NOMO-1 treated with dmso at 0.1 percent for 144 hours (cell line): ENCODE data around the gene ST6GALNAC3.
"Not testable (repeated sequence)": the region's sequence is repeated elsewhere in the genome, so short reads cannot be mapped to it uniquely, and the experiment has no call there.

Experiments
- DNase-seq: peaks from one replicate; lab custom pipeline; 2025; ENCODE audit not compliant: unreplicated experiment; lab: John Stamatoyannopoulos, UW

The ST6GALNAC3 gene

GRCh38 chr1:76070538-76070937, 4.0 kb upstream of the ST6GALNAC3 start:
- no peak for DNase-seq

DNA sequence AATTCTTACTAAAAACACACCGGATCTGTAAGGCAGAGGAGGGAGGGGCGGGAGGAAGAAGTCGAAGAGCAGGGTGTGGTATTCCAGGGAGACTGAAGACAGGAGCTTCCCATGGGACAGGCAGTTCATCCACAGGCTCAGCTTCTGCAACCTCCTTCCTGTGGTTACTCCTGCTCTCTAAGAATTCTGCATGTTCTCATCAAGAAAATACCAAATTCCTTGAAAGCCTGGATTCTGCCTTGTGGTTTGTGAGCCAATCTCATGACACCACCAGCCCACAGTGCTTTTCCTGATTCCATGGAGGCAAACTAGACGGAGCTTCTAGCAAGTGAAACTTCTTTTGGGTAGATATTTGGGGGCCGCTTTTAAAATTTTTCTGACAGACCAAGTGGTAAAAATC, 1.1 kb upstream of the ST6GALNAC3 start:
- no peak for DNase-seq

DNA sequence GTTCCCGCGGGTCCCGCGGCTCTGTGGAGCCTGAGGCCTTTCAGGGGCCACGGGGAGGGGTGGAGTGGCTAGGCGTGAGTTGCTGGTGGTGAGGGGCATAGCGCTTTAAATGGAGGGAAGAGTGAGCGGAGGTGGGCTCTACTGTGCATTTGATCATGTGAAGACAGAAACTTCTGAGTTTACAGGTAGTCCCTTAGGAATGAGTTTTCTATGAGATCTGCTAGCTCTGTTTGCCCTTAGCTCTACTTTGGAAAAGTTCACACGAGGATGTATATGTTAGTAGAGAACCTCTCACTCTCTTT, 593 bp downstream of the ST6GALNAC3 start:
- no peak for DNase-seq

DNA sequence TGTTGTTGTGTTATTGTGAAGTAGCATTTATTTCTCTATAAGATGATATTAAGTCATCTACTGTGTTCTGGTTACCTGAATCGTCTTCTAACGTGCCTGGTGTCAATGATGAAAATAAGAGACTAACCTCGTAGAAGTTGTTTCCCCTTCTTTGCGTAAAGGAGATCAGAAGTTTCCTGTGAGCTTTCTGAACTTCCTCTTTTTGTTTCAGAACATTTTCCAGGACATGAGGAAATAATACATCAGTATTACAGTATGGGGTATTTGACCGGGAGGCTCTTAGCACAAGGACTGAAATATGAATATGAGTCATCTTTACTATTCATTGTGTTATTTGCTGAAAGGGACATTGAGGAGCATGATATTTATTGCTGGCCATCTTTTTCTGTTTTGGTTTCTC, 1.3 kb downstream of the ST6GALNAC3 start:
- DNase-seq, result peak; percentile 90

DNA sequence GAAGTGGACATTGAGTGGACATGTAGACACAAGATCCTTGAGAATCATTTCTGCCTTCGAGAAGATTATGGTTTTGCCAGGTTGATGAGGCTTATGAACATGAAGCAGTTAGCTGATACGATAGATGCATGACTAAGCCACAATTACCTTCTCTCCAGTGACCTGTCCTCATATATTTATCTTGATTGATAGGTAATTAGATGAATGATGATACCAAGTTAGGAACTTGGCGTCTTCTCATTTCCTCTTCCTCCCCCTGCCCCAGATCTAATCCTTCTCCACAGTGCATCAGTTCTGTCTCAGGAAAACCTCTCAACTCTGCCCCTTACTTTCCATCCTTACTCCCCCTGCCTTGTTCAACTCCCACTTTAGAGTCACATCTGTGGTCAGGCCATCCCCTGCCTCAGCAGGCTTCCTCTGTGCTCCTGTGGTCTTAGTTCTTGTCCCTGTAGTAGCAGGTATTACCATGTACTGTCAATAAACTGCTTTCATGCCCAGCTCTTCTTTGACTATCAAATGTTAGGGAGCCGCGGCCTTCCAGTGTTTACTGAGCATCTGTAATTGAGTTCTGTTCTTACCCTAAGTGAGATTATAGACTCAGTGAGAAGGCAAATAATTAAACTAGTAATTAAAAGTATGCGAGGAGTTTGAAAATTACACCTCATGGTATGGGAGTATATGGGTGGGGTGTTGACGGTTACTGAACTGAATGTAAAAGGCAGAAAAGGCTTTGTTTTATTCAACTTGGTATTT, 5.1 kb downstream of the ST6GALNAC3 start:
- no peak for DNase-seq

DNA sequence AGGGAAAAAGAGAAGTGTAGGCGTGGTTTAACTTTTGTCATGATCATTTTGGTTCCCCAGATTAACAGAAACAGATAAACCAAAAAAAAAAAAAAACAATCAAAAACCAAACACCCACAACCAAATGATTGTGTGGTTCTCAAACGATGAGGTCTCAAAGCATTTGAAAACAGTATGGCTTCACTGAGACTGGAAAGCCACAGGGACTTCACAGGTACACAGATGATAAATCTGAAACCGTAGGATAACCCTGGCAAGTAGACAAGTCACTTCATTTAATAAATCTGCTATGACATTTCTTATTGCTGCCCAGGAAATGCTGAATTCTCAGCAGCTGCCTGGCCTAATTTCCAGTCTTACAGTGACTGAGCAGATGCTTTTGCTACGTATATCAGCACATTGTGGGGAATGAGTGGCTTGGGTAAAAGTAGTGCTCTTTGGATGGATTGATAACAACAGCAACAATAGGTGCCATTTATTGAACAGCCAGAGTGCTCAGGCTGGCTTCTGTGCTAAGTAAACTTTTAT, 6.1 kb downstream of the ST6GALNAC3 start:
- DNase-seq, result no peak

GRCh38 chr1:76082062-76082461, 7.5 kb downstream of the ST6GALNAC3 start:
- DNase-seq, result no peak

- DNase-seq, result peak; percentile 26
Observed at GRCh38 chr1:76083189-76083588, 8.6 kb downstream of the ST6GALNAC3 start.

DNA sequence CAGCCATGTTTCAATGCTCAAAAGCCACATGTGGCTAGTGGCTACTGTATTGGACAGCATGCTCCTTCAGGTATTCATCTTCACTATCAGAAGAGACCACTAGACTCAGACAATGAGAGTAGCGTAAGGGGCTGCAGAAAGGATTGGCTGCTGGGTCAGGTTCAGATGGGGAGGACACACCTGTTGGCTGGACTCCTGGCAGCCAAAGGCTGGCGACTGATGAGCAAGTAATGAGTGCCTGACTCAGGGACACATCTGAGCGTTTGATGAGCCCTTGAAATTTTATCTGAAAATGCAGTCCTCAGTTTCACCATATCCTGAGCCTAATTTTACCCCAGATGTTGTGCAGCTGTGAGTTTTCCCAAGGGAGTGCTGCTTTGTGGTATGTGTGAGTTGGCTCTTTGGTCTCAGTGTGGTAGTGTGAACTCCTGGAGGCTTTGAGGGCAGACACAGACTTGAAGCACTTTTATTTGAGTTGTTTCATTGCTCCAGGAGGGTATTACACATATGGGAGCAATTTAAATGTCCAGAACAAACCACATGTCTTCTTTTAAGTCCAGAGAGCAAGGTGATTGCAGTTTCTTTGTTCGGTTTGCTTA, 9.6 kb downstream of the ST6GALNAC3 start:
- DNase-seq, result no peak

GRCh38 chr1:76084685-76085084, 10.1 kb downstream of the ST6GALNAC3 start:
- DNase-seq, result no peak

- no peak for DNase-seq
Observed at GRCh38 chr1:76086109-76086508, 11.6 kb downstream of the ST6GALNAC3 start.

GRCh38 chr1:76086597-76086996, 12.1 kb downstream of the ST6GALNAC3 start:
- no peak for DNase-seq

- no peak for DNase-seq
Observed at GRCh38 chr1:76090283-76091203, 16.0 kb downstream of the ST6GALNAC3 start.

- no peak for DNase-seq
Observed at GRCh38 chr1:76092812-76093211, 18.3 kb downstream of the ST6GALNAC3 start.

DNA sequence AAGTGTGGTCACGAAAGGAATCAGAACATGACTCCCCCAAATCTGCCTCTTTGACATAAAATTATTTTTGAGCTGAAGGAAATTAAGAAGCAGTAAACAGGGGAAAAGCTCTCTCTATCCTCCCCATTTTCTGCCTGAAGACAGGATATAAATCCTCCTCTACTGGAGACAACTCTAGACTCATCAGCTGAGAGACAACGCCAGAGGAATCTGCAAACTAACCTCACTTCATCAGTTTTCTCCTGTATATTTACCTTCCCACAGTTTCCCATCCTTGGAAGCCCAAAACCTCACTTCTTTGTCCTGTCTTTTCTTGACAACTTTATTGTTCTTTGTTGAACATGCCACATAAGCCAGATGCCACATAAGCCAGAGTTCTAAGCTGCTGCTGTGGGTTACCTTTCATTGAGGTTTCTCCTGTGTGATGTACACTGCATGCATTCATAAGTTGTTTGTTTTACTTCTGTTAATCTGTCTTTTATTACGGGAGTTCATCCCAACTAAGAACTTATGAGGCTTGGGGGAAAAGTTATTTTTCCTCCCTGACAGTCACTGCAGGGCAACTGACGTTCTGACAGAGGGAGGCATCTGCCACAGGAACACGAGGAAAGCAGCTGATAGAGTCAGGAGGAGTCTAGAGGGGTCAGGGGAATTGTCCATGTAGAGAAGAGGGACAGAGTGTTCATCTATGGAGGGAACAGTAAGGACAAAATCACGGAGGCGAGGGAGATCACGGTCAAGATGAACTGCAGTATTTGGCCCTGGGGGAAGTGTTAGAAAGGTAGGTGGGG, 19.2 kb downstream of the ST6GALNAC3 start:
- no peak for DNase-seq

DNA sequence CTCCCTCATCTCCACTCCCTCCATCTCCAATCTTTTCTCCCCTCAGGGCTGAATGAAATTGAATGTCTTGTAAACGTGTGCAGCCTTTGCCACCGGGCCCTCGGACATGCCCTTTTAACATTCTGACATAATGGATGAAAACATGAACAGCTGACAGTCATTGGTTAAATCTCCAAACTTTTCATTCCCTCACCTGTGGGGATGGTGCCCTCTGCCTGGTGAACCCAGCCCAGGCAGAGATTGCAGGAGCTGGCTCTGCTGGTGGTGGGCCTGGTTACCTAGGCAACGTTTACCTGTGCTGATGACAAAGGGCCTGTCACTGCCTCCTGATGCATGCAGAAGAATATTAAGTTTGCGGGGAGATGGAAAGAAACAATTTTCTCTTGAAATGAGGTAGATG, 21.3 kb downstream of the ST6GALNAC3 start:
- DNase-seq, result no peak

DNA sequence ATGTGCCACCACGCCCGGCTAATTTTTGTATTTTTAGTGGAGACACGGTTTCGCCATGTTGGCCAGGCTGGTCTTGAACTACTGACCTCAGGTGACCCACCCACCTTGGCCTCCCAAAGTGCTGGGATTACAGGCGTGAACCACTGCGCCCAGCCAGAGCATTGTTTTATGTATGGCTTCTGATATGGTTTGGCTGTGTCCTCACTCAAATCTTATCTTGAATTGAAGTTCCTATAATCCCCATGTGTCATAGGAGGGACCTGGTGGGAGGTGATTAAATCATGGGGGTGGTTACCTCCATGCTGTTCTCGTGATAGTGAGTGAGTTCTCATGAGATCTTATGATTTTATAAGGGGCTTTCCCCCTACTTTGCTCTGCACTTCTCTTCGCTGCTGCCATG, 22.5 kb downstream of the ST6GALNAC3 start:
- DNase-seq, result not testable (repeated sequence)

GRCh38 chr1:76098845-76099244, 24.3 kb downstream of the ST6GALNAC3 start:
- no peak for DNase-seq

DNA sequence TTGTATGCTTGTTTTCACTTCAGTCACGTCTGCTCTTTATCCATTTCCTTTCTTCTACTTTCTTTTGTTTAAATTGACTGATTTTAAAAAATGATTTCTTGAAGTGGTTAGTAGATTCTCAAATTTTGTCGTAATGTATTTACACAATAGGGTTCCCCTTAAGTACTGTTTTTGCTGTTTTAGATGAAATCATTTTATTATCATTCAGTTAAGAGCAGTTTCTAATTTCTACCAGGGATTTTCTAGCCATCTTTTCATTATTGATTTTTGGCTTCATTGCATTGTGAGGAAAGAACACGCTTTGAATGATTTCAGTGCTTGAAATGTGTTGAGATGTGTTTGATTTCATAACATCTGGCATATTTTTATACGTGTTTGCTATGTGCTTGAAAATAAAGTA, 27.0 kb downstream of the ST6GALNAC3 start:
- DNase-seq, result no peak

DNA sequence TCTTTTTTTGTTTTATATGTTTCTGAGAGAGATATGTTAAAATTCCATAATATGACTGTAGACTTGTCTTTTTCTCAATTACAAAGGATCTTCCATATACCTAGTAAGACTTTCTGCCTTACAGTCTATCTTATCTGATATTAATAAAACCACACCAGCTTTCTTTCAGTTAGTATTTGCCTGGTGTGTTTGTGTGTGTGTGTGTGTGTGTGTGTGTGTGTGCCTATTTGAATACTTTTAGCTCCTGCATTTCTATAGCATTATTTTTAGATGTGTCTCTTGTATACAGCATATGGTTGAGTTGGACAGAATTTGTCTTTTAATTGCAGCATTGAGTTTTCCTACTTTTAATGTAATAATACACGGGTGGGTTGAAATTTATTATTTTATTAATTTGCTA, 27.5 kb downstream of the ST6GALNAC3 start:
- DNase-seq, result no peak

- DNase-seq, result no peak
Observed at GRCh38 chr1:76103034-76103433, 28.5 kb downstream of the ST6GALNAC3 start.
